Neural progenitor cell (in vitro differentiated cells): ENCODE data around the gene KLHL26. TPM values are rescaled to one million over a fixed set of nuclear protein-coding genes. Genes with fewer than 3 reads are reported as not detected.

Experiments
- DNase-seq: peaks from one replicate; pipeline ENCODE4 v3.0.0-alpha.2; 2016; ENCODE audit warnings: low spot score
- H2AFZ ChIP-seq: fragments of 200-600 bp; sonication (generic); replicated peaks from 2 replicates; pipeline ENCODE4 v1.6.1; 2016; ENCODE audit warnings: antibody characterized with exemption
- H3F3A ChIP-seq: fragments of 200-600 bp; sonication (generic); 2 replicates; pipeline ENCODE4 v1.6.1; 2016; ENCODE audit warnings: antibody characterized with exemption, low read depth
- H3K27ac ChIP-seq: fragments of 200-600 bp; sonication (generic); 2 replicates; pipeline ENCODE4 v1.5.1; 2016; ENCODE audit warnings: mild to moderate bottlenecking
- H3K27me3 ChIP-seq: fragments of 200-600 bp; sonication (generic); 2 replicates; pipeline ENCODE4 v1.6.1; 2016; ENCODE audit warnings: mild to moderate bottlenecking, moderate library complexity
- H3K36me3 ChIP-seq: fragments of 200-600 bp; sonication (generic); 2 replicates; pipeline ENCODE4 v1.5.1; 2016
- H3K4me1 ChIP-seq: fragments of 200-600 bp; sonication (generic); 2 replicates; pipeline ENCODE4 v1.6.1; 2016; ENCODE audit warnings: mixed run types
- H3K4me2 ChIP-seq: fragments of 200-600 bp; sonication (generic); 2 replicates; pipeline ENCODE4 v1.6.1; 2016
- H3K4me3 ChIP-seq: fragments of 200-600 bp; sonication (generic); 2 replicates; pipeline ENCODE4 v1.5.1; 2016
- H3K79me2 ChIP-seq: fragments of 200-600 bp; sonication (generic); 2 replicates; pipeline ENCODE4 v1.6.1; 2016; ENCODE audit warnings: low read depth
- H3K9ac ChIP-seq: fragments of 200-600 bp; sonication (generic); 2 replicates; pipeline ENCODE4 v1.6.1; 2016
- H3K9me3 ChIP-seq: fragments of 200-600 bp; sonication (generic); 2 replicates; pipeline ENCODE4 v1.5.1; 2016; ENCODE audit warnings: low read depth
- H4K20me1 ChIP-seq: fragments of 200-600 bp; sonication (generic); 2 replicates; pipeline ENCODE4 v1.6.1; 2016; ENCODE audit warnings: low read depth
- H3K27ac Mint-ChIP-seq: 3 replicates; pipeline ENCODE4 v1.8.0; 2021; ENCODE audit warnings: mixed read lengths
- H3K27me3 Mint-ChIP-seq: 2 replicates; pipeline ENCODE4 v1.8.0; 2022; ENCODE audit warnings: low read depth, mild to moderate bottlenecking, inconsistent platforms, moderate library complexity, mixed read lengths; ENCODE audit not compliant: insufficient read depth
- H3K36me3 Mint-ChIP-seq: 3 replicates; pipeline ENCODE4 v1.8.0; 2021; ENCODE audit warnings: mixed read lengths
- H3K4me1 Mint-ChIP-seq: 3 replicates; pipeline ENCODE4 v1.8.0; 2021; ENCODE audit warnings: mixed read lengths
- H3K4me3 Mint-ChIP-seq: 3 replicates; pipeline ENCODE4 v1.8.0; 2021; ENCODE audit warnings: mild to moderate bottlenecking, moderate library complexity, mixed read lengths
- H3K9me3 Mint-ChIP-seq: 3 replicates; pipeline ENCODE4 v1.8.0; 2020; ENCODE audit warnings: mixed read lengths
- EZH2 ChIP-seq: fragments of 200-600 bp; sonication (generic); IDR thresholded peaks from 2 replicates; pipeline ENCODE4 v1.6.1; 2017; ENCODE audit warnings: antibody characterized with exemption, mild to moderate bottlenecking, moderate library complexity
- EZH2phosphoT487 ChIP-seq: fragments of 200-600 bp; sonication (generic); IDR thresholded peaks from 2 replicates; pipeline ENCODE4 v1.6.1; 2017; ENCODE audit warnings: antibody characterized with exemption
- total RNA-seq: library from RNA; depleted of rRNA; stranded (reverse); fragments of >200 nt; gene quantifications from 2 replicates; pipeline ENCODE4 v1.2.3, GENCODE V29; 2015; ENCODE audit warnings: low replicate concordance
- TF ChIP-seq, protein P1 (sequence below): fragments of 200-600 bp; sonication (generic); IDR thresholded peaks from 2 replicates; pipeline ENCODE4 v1.5.1; 2017; ENCODE audit warnings: antibody characterized with exemption, mild to moderate bottlenecking

KLHL26 gene
- total RNA-seq, 1 donor from 2014 or later, result 5.8 TPM

DNA sequence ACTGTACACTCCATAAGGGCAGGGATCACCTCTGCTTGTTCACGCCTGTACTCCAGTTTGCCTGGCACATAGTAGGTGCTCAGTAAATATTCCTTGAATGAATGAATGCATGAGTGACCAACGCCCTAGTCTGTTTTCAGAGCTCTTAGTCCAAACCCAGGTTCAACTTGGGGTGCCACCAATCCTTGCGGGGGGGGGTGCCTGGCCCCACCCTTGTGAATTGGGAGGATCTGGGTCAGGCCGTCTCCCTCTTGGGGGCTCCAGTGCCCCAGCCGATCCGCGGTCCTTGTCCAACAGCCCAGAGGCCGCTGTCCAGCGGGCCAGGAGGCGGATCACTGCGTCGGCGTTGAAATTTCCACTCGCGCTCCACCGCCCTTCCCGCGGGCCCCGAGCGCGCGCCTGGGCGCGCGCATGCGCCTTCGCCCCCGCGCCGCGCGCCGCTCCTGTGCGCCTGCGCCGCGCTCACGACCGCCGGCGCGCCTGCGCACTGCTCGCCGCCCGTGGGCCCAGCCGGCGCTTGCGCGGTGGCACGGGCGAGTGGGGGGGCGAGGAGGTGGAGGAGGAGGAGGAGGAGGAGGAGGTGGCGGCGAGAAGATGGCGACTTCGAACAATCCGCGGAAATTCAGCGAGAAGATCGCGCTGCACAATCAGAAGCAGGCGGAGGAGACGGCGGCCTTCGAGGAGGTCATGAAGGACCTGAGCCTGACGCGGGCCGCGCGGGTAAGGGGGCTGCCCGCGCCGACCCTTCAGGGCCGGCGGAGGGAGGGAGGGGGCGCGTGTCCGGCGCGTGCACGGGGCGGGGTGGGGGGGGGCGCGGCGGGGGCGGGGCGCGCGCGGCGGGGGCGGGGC is 46.5 kb downstream of the KLHL26 start, which contains the start of gene CRTC1:
TSS of gene CRTC1 (plus strand) at position 572 of the 849 bp plus-strand sequence. CDS start at position 595, 23 bp downstream.
- peak within 1 kb of the TSS; percentile 97 for H2AFZ ChIP-seq
- peak within 1 kb of the TSS; percentile 60 for H3K9ac ChIP-seq
- H3K27me3 ChIP-seq, result no peaks in the 10 kb centered on the region
- no peaks in the 10 kb centered on the region for H3K36me3 Mint-ChIP-seq
- peaks cover 45% of the 10 kb centered on the region for H3K79me2 ChIP-seq
- H3K27me3 Mint-ChIP-seq, result peaks cover 5% of the 10 kb centered on the region
- H3K4me3 ChIP-seq, result peak within 1 kb of the TSS; percentile 86
- peak within 1 kb of the TSS; percentile 90 for H3K4me2 ChIP-seq
- H3K4me1 Mint-ChIP-seq, result peaks cover 15% of the 10 kb centered on the region
- H3K4me3 Mint-ChIP-seq, result peak within 1 kb of the TSS; percentile 89
- H4K20me1 ChIP-seq, result peaks cover 17% of the 10 kb centered on the region
- DNase-seq, result peak; percentile 95
- no peaks in the 10 kb centered on the region for H3K36me3 ChIP-seq
- no peaks in the 10 kb centered on the region for H3K9me3 Mint-ChIP-seq
- no peak within 1 kb of the TSS for H3K27ac ChIP-seq
- peaks cover 8% of the 10 kb centered on the region for H3K4me1 ChIP-seq
- no peaks in the 10 kb centered on the region for H3K9me3 ChIP-seq
- H3K27ac Mint-ChIP-seq, result peak within 1 kb of the TSS; percentile 24
- TF ChIP-seq, protein P1, sequence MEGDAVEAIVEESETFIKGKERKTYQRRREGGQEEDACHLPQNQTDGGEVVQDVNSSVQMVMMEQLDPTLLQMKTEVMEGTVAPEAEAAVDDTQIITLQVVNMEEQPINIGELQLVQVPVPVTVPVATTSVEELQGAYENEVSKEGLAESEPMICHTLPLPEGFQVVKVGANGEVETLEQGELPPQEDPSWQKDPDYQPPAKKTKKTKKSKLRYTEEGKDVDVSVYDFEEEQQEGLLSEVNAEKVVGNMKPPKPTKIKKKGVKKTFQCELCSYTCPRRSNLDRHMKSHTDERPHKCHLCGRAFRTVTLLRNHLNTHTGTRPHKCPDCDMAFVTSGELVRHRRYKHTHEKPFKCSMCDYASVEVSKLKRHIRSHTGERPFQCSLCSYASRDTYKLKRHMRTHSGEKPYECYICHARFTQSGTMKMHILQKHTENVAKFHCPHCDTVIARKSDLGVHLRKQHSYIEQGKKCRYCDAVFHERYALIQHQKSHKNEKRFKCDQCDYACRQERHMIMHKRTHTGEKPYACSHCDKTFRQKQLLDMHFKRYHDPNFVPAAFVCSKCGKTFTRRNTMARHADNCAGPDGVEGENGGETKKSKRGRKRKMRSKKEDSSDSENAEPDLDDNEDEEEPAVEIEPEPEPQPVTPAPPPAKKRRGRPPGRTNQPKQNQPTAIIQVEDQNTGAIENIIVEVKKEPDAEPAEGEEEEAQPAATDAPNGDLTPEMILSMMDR, result no peak
- TF ChIP-seq EZH2 (no peak), EZH2phosphoT487 (no peak)
- H3F3A ChIP-seq, result peaks cover 27% of the 10 kb centered on the region

DNA sequence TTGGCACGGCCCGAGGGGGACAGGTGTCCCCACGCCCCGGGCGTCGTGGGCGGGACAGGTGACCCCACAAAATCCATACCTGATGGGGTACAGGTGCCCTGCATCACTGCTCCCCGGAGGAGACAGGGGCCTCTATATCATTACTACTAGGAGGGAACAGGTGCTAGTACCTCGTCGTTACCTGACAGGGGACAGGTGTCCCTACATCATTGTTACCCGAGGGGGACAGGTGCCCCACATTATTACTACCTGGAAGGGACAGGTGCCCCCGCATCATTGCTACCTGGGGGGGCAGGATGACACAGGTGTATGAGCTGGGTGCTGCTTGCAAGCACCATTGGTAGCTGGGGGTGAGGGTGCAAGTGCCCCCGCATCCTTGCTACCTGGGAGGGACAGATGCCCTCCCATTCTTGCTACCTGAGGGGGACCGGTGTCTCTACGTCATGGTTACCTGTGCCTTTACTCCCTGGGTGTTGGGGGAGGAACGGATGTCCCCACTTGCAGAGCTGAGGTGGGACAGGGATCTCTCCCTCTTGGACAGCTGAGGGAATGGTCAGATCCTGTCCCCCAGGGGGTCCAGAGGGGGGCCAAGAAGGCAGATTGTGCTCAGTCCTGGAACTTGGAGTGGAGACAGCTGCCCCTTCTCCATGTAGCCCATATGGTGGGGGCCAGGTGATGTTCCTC is 47.3 kb downstream of the KLHL26 start:
- Histone ChIP-seq H3K4me1 (peaks cover 5% of the 10 kb centered on the region), H3K79me2 (peaks cover 53% of the 10 kb centered on the region), H4K20me1 (peaks cover 17% of the 10 kb centered on the region), H3K4me2 (peak overlapping the region; percentile 90), H3K9ac (no peak overlapping the region), H2AFZ (no peak overlapping the region), H3K9me3 (no peaks in the 10 kb centered on the region), H3K27me3 (no peaks in the 10 kb centered on the region), H3K4me3 (peak overlapping the region; percentile 86), H3F3A (peaks cover 19% of the 10 kb centered on the region), H3K36me3 (no peaks in the 10 kb centered on the region), H3K27ac (no peak overlapping the region)
- TF ChIP-seq, protein P1, result no peak
- TF ChIP-seq EZH2 (no peak), EZH2phosphoT487 (no peak)
- no peaks in the 10 kb centered on the region for H3K9me3 Mint-ChIP-seq
- H3K4me1 Mint-ChIP-seq, result peaks cover 17% of the 10 kb centered on the region
- peaks cover 5% of the 10 kb centered on the region for H3K27me3 Mint-ChIP-seq
- no peak for DNase-seq
- no peaks in the 10 kb centered on the region for H3K36me3 Mint-ChIP-seq
- peak overlapping the region; percentile 84 for H3K4me3 Mint-ChIP-seq
- H3K27ac Mint-ChIP-seq, result no peak overlapping the region

DNA sequence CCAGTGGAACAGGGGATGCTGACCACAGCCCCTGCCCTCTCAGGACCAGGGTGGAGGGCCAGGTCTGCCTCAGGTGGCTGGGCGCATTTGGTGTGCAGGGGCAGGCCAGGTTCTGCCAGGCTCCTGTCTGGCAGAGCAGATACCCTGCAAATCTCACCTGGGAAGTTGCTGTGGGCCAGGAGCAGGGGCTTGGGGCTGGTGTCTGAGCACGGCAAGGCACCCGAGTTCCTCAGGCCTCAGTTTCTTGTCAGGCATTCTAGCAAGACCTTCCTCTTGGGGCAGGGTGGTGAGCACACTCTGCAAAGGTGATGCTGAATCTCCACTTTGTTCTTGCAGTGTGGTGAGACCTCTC is 47.8 kb downstream of the KLHL26 start:
- Histone ChIP-seq H3K9ac (no peak overlapping the region), H2AFZ (no peak overlapping the region), H3K36me3 (no peaks in the 10 kb centered on the region), H3K4me3 (peak overlapping the region; percentile 86), H4K20me1 (peaks cover 17% of the 10 kb centered on the region), H3K79me2 (peaks cover 55% of the 10 kb centered on the region), H3K27me3 (no peaks in the 10 kb centered on the region), H3K9me3 (no peaks in the 10 kb centered on the region), H3F3A (peaks cover 16% of the 10 kb centered on the region), H3K4me1 (peaks cover 5% of the 10 kb centered on the region), H3K4me2 (peak overlapping the region; percentile 90), H3K27ac (no peak overlapping the region)
- H3K27me3 Mint-ChIP-seq, result peaks cover 5% of the 10 kb centered on the region
- H3K27ac Mint-ChIP-seq, result no peak overlapping the region
- peaks cover 18% of the 10 kb centered on the region for H3K4me1 Mint-ChIP-seq
- DNase-seq, result no peak
- no peaks in the 10 kb centered on the region for H3K9me3 Mint-ChIP-seq
- H3K36me3 Mint-ChIP-seq, result peaks cover 1% of the 10 kb centered on the region
- TF ChIP-seq EZH2 (no peak), EZH2phosphoT487 (no peak)
- TF ChIP-seq, protein P1, result no peak
- peak overlapping the region; percentile 84 for H3K4me3 Mint-ChIP-seq
